HUES6 (cell line): ENCODE measurements around the gene CNTN3.

Experiments used
- H3K27ac ChIP-seq: 2 replicates; pipeline ENCODE4 v1.7.0; 2013; ENCODE audit warnings: low read depth, mild to moderate bottlenecking, low read length, inconsistent platforms
- H3K27me3 ChIP-seq: 2 replicates; pipeline ENCODE4 v1.6.1; 2013; ENCODE audit warnings: low read length; ENCODE audit not compliant: control insufficient read depth, insufficient read depth
- H3K36me3 ChIP-seq: 2 replicates; pipeline ENCODE4 v1.6.1; 2013; ENCODE audit warnings: low read length; ENCODE audit not compliant: control insufficient read depth, insufficient read depth
- H3K4me1 ChIP-seq: 2 replicates; pipeline ENCODE4 v1.6.1; 2013; ENCODE audit warnings: low read length; ENCODE audit not compliant: control insufficient read depth, insufficient read depth
- H3K4me3 ChIP-seq: 2 replicates; pipeline ENCODE4 v1.5.1; 2013; ENCODE audit warnings: low read depth, low read length
- H3K9ac ChIP-seq: one replicate; pipeline ENCODE4 v1.6.1; 2013; ENCODE audit warnings: mild to moderate bottlenecking, low read length
- H3K9me3 ChIP-seq: 2 replicates; pipeline ENCODE4 v1.6.1; 2013; ENCODE audit warnings: low read depth, low read length; ENCODE audit not compliant: control insufficient read depth, insufficient read depth

CNTN3 gene

DNA sequence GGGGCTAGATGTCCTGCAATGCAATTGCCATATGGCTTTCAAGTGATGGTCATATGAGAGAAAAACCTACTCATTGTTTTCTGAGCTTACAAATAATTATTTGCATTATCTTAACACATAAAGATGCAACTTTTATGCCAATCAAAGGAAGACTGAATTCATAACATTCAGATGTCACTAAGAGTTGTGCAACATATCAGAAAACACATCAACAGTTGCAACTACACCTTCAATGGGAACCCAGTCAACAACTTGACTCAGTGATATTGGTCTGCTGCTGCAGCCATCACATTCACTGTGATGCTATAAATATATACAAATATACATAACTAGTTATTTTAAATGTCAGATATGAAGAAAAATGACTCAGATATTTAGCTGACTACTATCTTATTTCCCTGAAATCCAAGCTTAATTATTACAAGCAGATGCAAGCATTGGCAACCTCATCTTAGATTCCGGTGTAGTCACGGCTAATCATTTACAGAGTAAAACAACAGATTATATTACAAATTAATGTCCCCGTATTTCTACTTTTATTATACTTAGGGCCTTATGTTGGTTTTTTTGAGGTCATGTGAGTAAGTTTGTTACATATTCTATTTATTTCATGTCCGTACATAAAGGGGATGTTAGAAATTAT lies 23.7 kb downstream of the CNTN3 start:
- Histone ChIP-seq H3K9ac (no peak overlapping the region), H3K4me3 (no peak overlapping the region), H3K4me1 (no peaks in the 10 kb centered on the region), H3K27me3 (no peaks in the 10 kb centered on the region), H3K9me3 (no peaks in the 10 kb centered on the region), H3K36me3 (no peaks in the 10 kb centered on the region), H3K27ac (no peak overlapping the region)

DNA sequence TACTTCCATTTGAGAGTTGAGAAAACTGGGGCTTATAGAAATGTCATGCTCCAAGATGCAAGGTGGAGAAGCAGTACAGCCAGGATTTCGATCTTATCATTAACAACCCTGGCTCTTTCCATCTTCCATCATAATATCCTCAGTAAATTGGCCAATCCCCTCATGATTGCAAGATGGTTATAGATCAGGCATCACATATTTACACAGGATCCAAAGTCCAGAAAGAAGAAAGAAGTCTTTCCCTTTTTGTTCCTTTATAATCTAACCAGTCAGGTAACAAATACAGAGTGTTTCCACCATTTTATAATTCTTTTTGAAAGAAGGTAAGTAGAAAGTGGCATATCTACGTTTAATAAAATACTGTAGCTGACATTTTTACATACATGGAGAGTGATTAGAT lies 29.7 kb downstream of the CNTN3 start:
- Histone ChIP-seq H3K4me1 (no peaks in the 10 kb centered on the region), H3K9ac (no peak overlapping the region), H3K36me3 (no peaks in the 10 kb centered on the region), H3K27me3 (no peaks in the 10 kb centered on the region), H3K4me3 (no peak overlapping the region), H3K27ac (no peak overlapping the region), H3K9me3 (no peaks in the 10 kb centered on the region)

DNA sequence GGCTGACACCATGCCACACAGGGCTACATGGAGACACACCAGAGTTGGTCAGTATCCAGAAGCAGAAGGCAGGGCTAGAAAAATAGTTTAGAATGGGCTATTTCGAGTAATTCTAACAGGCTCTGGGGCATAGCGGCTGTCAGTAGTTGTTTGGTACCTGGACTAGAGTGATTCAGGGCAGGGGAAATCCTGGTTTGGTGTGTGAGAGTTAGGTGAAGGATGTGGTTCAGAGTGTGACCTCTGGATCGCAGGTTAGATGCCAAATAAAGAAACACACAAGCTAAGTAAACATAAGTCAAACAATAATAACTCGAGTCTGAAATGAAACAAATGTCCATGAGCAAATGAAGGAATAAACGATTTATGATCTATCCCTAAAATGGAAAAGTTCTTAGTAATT lies 31.5 kb downstream of the CNTN3 start:
- no peak overlapping the region for H3K4me3 ChIP-seq
- H3K9me3 ChIP-seq: no peaks in the 10 kb centered on the region
- H3K27ac ChIP-seq: no peak overlapping the region
- no peaks in the 10 kb centered on the region for H3K4me1 ChIP-seq
- no peaks in the 10 kb centered on the region for H3K36me3 ChIP-seq
- no peaks in the 10 kb centered on the region for H3K27me3 ChIP-seq
- H3K9ac ChIP-seq: no peak overlapping the region

DNA sequence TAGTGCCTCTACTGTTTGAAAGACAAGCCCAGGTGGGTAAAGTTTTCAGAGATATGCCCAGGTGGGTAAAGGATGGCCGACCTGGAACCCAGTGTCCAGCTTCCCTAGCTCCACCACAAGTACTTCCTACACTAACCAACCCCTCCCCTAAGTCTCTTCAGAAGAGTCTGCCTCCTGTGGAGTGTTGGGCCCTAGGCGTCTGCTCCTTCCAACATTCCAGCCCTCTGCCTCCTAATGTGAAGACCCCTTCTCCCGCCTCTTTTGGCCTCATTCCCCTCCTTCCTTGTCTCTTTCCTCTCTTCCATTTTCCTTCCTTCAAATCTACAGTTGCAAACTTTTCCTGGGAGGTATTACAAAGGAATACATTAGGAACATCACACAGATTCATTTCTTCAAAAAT lies 38.6 kb downstream of the CNTN3 start:
- no peak overlapping the region for H3K27ac ChIP-seq
- no peaks in the 10 kb centered on the region for H3K27me3 ChIP-seq
- no peak overlapping the region for H3K4me3 ChIP-seq
- no peaks in the 10 kb centered on the region for H3K9me3 ChIP-seq
- H3K36me3 ChIP-seq: no peaks in the 10 kb centered on the region
- H3K9ac ChIP-seq: no peak overlapping the region
- no peaks in the 10 kb centered on the region for H3K4me1 ChIP-seq

DNA sequence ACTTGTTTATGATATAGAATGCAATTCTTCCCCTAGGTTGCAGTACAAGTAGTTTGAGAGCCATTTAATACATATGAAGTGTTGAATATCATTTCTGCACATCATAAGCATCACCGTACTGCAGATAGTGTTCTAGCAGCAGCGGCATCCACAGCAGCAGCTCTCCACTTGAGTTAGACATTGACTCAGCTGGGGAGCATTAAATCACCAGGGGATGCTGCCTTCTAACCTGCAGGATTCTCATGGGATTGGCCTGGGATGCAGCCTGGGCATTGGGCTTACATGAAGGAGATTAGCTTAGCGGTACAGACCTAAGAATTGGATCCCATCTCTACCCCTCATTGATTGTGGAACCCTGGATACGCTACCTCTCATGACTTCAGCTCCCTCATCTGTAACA lies 43.3 kb downstream of the CNTN3 start:
- Histone ChIP-seq H3K4me1 (no peaks in the 10 kb centered on the region), H3K9me3 (no peaks in the 10 kb centered on the region), H3K9ac (no peak overlapping the region), H3K27ac (no peak overlapping the region), H3K4me3 (no peak overlapping the region), H3K27me3 (no peaks in the 10 kb centered on the region), H3K36me3 (no peaks in the 10 kb centered on the region)
